HG02763 (cell line): ENCODE measurements around the gene MICAL2.

Experiments used
- ATAC-seq: cut with Tn5 transposase; IDR thresholded peaks from one replicate; pipeline ENCODE4 v1.9.1; 2021; ENCODE audit warnings: mild to moderate bottlenecking, moderate library complexity; ENCODE audit not compliant: unreplicated experiment

Gene MICAL2

GRCh38 chr11:12110201-12110713 is at the start of gene MICAL2:
Gene MICAL2 (plus strand): TSS chr11:12110590. CDS start chr11:12162156, 51,566 bp downstream.
- peak; percentile 99 for ATAC-seq

GRCh38 chr11:12061851-12062560 is 48.4 kb upstream of the MICAL2 start:
- ATAC-seq = no peak

- no peak for ATAC-seq
Measured at GRCh38 chr11:12063251-12063650, 47.1 kb upstream of the MICAL2 start.

GRCh38 chr11:12064136-12064953 is 46.0 kb upstream of the MICAL2 start:
- no peak for ATAC-seq

GRCh38 chr11:12064954-12065280 is 45.5 kb upstream of the MICAL2 start:
- ATAC-seq = no peak

- ATAC-seq = no peak
Measured at GRCh38 chr11:12066056-12066798, 44.2 kb upstream of the MICAL2 start.

DNA sequence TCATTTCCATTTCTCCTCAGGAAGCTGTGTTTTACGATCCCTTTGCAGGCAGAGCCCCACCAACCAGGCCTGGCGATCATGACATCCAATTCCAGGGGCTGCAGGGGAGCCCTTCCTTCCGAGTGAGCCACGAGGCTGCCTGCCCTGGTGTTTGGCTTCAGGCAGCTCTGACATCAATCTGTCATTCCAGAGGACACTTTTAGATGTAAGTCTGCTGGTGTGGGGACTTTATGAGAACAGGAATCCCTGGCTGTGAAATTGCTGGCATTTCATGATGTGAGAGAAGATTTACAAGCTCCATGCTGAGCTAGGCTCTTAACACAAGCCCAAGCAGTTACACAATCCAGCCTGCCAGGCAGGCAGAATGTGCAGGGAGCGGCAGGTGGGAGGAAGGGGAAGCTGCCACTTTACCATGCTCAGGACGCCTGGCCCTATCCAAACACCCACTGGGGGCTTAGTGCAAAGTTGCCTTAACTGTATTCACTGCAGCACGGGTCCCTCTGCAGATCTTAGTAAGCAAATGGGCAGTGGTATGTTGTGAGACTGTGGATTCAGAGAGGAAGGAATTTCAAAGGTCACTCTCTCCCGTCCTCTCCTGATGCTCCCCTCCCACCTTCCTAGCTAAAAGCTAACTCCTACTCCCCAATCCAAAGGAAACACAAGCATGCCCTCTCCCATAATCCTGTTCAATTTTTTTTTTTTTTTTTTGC is 43.4 kb upstream of the MICAL2 start:
- no peak for ATAC-seq

DNA sequence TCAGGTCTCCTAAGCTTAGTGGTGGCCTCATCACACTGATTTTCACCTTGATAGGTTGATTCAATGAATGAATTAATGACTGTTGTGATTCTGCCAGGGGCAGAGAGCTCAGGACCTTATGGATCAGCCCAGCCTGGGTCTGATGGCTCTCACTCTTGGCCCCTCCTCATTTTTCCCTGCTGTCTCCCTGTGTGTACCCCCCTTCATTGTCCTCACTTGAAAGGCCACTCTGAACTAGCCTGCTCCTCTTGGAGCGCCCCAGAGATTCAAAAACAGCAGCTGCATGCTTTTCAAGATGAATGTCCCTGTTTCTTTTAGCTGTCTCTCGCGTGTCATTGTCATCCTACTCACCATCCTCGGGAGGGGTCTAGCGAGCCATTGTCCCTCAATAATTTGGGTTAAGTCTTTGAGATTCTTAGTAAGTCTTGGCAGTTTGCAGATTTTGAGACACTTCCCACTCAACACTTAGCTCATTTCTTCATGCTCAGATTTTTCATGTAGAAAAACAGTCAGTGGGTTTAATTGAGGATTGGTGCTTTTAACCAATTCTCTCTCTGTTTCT is 42.5 kb upstream of the MICAL2 start:
- ATAC-seq = no peak

DNA sequence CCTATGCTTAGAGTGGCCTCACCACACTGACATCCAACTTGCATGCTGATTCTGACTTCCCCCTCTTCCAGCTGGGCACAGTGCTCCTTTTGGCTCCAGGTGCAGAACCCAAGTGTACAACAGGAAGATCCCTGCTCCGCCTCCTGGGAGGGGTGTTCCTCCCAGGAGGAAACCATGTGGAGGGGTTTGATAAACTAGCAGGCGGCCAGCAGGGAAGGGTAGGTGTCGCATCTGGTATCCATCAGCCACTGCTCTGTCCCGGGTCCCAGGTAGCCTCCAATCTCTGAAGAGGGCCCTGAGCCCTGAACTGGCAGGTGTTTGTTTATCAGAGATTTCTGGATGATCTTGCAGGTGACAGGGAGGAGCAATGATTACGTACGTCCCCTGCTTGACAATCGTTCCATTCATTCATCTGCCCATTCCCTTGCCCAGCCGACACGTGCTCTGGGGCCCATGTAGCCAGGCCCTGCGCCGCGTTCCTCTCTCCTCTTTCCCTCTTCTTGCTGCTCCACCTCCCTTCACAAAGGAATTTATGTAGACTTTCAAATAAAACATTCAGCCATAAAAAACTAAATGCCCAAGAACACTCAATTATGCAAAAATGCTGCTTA is 41.2 kb upstream of the MICAL2 start:
- no peak for ATAC-seq

DNA sequence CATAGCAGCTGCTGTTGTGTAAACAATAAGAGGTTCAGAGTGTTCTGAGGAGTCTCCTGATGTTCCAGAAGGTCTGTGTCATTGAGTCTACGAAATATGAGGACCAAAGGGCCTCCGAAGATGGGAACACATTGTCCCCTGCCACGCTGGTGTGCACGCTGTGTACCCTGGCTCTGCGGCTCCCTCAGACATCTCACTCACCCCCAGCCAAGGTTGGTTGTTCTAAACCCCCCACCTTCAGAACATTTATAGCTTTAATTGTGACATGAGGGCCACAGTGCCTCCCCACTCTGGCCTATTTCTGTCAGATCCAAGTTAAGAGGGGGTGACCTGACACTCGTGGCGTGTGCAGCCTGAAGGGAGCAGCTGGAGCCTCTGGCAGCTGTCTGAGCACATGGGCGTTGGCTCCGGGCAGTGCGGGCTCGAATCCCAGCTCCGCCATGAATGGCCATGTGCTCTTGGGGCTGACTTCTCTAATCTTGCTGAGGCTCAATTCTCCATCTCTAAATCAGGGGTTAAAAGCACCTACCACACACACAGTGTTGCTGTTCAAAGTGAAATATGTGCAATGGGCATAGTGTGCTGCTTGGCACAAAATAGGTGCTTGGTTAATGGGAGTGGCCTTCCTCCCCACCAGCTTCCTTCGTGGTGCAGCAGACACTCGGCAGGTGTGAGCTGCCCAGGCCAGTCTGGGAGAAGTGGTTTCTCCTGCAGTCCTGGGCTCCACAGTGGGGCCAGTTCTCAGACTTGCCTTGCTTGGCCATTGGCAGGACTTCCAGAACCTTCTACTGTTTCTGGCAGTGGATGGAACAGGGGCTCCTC is 39.7 kb upstream of the MICAL2 start:
- no peak for ATAC-seq

DNA sequence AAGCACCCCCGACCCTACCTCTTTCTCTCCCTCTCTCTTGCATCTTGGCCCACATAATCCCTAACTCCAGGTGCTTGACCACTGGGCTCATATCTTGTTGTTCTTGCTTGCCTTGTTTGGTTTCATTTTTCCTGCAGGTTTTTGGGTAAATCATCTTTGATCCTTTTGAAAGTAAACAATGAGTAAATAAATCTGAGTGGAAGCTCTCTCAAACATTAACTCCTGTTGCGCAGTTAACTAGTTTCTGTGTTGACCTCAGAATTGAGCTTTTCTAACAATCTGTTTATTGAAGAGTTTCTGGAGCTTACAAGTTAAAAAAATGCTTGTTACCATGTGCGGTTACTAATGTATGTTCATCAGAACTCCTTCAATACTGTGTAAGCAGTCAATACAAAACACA is 38.8 kb upstream of the MICAL2 start:
- ATAC-seq = no peak

DNA sequence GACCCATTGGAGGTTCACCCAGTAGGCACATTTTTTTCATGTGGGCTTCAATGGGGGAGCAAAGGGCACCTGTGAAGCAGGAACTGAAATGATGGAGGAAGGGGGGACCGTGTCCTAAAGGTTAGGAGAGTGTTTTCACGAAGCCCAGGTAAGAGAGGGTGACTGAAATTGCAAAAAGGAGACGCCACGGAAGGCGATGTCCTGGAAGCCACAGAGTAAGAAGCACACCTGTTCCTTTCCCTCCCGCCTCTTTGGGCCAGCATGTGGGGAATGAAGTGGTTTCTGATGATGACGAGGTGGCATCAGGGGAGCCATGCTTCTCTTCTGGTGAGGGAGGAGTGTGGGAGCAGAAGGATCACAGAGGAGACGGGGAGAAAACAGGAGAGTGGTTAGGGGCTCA is 37.0 kb upstream of the MICAL2 start:
- no peak for ATAC-seq

DNA sequence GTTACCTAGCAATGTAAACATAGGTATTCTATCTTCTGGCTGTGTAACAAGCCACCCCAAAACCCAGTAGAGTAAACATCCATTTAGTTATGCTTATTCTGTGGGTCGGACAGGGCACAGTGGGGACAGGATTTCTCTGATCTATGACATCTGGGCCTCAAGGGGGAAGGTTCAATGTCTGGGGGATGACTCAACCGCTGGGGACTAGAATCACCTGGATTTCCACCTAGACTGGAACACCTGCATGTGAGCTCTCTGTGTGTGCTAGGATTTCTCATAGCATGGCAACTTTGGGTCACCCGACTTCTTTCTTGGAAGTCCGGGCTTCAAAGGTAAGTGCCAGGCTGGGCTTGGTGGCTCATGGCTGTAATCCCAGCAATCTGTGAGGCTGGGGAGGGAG is 36.5 kb upstream of the MICAL2 start:
- ATAC-seq = no peak

DNA sequence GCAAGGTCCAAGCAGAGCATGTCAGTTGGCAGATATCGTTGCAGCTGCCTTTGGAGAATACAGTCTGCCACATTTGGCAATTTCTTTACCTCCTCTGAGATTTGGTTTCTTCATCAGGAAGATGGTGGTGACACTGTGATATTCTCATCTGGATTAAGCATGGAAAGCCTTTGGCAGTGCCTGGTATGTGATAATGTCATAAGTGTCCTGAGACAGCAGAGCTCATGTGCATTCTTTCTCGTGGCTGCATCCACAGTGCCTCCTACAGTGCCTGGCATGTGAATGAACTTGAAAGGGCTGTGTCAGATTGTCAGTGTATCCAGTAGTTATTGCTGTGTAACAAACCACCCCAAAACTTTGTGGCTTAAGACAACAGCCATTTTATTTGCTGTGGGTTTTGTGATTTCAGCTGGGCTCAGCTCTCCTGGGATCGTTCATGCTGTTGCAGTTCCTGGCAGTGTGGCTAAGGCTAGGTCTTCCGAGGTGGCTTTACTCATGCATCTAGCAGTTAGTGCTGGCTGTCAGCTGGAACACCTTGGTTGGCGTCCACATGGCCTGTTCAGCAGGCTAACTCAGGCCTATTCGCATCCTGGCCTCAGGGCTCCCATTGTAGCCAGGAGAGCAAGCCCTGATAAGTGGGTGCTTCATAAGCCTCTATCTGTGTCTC is 35.7 kb upstream of the MICAL2 start:
- ATAC-seq = no peak

- no peak for ATAC-seq
Measured at GRCh38 chr11:12075291-12075690, 35.1 kb upstream of the MICAL2 start.

DNA sequence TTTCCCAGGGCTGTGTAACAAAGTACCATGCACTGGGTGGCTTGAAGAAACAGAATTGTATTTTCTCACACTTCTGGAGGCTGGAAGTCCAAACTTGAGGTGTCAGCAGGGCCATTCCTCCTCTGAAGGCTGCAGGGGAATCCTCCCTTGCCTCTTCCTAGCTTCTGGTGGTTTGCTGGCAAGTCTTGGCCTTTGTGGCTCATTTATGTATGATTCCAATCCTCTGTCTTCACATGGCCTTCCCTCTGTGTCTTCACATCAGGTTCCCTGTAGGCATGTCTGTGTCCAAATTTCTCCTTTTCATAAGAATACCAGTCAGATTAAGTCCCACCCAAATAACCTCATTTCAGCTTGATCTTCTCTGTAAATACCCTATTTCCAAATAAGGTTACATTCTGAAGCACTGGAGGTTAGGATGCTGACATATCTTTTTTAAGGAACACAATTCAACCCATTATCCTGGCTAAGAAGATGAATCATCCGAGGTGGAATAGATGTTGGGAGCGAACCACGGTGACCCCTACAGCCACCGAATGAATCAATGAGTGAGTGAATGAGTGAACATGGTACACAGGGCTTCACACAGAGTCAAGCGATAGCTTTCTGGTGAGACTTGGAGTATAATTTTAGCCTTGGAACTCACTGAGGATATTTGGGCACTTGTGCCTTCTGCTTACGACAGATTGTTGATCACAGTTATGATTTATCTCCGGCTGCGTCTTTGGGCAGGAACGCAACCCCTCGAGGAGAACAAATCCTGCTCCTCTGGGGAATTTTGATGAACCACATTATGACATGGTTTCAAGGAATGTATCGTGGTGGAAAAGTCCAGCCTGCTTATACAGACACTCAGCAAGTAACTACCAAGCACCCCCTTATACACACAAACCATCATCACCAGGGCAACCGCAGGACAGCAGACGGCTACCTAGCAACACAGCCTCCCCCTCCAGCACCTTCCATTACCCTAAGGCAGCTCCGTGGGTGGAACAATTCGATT is 34.3 kb upstream of the MICAL2 start:
- ATAC-seq = no peak

- no peak for ATAC-seq
Measured at GRCh38 chr11:12076840-12077534, 33.4 kb upstream of the MICAL2 start.
